Stimulated activated CD8-positive, alpha-beta memory T cell treated with anti-CD3 and anti-CD28 coated beads, Interleukin-12 subunit alpha, Interleukin-12 subunit beta, amount 100 ng/mL, for 24 hours (primary cell): ENCODE measurements around the gene C13orf46.
"Not testable (repeated sequence)": the region's sequence is repeated elsewhere in the genome, so short reads cannot be mapped to it uniquely, and the experiment has no call there.

Experiments
- DNase-seq: peaks from one replicate; pipeline ENCODE4 v3.0.0-alpha.2; 2020; ENCODE audit errors: extremely low read depth

Gene C13orf46

DNA sequence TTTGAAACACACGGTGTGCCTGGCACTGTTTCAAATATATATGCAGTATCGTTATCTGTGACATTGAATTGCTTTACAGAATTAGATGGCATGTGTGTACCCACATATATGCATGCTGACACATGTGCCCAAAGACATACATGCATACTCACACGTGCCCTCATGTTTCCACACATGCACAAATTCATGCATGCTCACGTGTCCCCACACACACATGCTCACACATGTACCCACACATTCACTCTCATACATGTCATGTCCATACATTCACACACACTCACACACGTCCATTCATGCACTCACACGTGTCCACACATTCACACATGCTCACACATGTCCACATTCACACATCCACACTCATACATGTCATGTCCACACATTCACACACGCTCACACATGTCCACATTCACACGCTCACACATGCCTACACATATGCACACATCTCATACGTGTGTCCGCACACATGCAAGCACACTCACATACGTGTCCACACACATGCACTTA lies 17.9 kb upstream of the C13orf46 start:
- DNase-seq, result no peak

DNA sequence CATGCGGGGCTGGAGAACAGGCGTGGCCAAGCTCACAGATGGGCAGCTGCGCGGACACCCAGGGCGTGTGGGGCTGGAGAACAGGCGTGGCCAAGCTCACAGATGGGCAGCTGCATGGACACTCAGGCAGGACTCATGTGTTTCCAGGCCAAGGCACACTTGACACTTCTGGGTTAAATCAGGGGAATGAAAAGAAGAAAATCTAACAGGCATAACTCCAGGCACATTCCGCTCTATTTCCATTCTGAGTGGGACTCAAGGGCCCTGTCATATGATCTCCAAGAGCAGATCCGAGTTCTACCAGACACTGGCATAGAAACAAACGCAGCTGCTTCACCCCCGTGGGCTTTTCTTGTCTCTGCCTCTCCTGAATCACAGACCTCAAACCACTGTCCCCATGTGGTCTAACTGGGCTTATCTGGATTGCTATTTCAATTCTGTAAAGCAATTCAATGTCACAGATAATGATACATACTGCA lies 17.4 kb upstream of the C13orf46 start:
- no peak for DNase-seq

DNA sequence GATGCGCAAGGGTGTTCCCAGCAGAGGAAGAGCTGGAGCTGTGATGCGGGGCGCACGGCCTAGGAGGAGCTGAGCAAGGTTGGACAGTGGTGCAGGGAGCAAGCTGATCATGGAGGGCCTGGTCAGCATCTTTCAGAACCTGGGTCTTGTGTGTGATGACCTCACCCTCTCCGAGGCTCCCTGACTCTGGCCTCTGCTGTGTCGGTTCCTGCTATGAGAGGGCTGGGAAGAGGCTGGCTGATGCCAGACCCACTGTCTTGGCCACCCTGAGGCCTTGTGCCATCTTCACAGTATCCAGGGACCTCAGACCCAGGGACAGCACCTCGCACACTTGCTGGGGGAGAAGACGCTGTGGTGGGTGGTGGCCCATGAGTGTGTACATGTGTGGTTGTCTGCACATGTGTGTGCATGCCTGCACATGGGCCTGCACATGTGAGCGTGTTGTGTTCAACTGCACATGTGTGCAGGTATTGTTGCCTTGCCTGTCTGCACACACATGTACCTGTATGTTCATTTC lies 16.5 kb upstream of the C13orf46 start:
- no peak for DNase-seq

DNA sequence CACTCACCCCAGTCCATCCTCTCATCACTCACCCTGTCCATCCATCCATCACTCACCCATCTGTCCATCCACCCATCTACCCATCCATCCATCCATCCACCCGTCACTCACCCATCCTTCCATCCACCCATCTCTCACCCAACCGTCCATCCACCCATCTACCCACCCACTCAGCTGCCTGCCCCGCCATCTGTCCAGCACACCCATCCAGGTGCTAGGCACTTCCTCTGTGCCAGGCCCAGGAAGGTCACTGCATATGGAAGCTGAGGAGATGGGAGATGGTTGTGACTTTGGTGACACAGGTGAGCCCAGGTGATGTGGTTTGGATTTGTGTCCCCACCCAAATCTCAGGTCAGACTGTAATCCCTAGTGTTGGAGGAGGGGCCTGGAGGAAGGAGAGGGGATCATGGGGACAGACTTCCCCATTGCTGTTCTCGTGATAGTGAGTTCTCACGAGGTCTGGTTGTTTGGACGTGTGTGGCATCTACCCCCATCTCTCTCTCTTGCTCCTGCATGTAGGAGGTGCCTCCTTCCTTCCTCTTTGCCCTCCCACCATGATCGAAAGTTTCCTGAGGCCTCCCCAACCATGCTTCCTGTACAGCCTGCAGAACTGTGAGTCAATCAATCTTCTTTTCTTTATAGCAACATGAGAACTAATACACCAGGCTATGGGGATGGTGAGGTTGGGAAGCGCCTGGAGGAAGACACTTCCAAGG lies 15.9 kb upstream of the C13orf46 start:
- DNase-seq, result no peak

DNA sequence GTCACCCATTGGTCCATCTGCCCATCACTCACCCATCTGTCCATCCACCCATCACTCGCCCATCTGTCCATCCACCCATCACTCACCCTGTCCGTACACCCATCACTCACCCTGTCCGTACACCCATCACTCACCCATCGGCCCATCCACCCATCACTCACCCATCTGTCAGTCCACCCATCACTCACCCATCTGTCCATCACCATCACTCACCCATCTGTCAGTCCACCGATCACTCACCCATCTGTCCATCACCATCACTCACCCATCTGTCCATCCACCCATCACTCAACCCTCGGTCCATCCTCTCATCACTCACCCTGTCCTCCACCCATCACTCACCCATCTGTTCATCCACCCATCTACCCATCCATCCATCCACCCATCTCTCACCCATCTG lies 15.0 kb upstream of the C13orf46 start:
- not testable (repeated sequence) for DNase-seq

DNA sequence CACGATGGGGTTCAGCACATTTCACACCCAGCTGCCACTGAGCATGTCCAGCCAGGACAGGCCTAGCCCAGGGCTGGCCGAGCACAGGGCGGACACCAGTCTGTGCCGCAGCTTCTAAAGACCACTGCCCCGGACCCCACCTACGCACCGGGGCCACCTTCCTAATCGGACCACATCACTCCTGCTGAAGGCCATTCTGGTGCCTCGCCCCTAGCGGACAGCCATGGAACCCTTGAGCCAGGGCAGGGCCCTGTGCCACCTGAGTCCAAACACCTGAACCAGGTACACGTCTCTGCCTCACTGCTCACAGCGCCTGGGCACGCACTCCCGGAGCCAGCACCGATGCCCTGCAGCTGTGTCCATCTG lies 8.4 kb upstream of the C13orf46 start:
- DNase-seq, result no peak

DNA sequence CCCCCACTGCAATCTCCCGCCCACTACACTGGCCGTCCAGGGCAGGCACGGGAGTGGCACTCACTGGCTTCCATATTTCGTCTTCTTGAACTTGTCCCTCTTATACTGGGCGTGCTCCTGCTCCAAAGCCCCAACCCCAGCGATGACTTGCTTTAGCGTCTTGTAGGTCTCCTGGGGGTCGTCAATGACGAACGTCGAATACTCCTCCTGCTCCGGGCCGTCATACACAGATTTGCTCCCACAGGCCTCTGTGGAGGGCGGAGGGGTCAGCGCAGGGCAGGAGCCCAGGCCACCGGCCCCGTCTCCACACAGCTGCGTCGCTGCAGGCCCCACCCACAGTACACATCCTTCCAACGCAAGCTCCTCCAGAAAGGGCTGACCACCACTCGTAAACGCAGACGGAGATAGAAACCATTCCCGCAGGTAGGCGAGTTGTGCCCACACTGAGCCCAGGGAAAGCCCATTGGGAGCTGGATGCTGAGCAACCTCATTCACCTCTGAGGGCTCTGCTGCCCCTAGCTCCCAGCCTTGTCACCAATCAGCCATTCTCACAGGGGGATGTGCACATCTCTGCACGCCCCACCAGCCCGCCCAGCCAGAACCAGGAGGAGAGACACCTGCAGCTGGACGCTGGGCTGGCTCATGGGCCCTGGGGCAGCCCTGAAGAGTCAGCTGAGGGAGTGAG lies 7.9 kb upstream of the C13orf46 start:
- no peak for DNase-seq

DNA sequence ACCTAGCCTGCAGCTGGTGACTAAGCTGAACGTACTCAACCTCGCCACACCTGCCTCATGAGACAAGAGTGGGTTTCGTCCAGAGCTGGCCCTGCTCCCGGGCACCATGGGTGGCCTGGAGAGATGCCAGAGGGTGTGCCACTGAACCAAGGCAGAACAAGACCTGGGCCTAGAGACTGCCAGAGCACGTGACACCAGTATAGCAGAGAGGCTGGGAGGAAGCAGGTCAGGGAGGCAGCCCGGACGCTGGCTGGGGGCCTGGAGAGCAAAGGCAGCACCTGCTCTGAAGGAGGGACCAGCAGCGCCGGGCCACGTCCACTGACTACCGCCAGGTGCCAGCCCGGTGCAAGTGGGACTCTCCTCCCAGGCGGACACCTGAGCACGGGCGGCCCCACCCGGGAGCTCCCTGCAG lies 7.3 kb upstream of the C13orf46 start:
- DNase-seq, result no peak

DNA sequence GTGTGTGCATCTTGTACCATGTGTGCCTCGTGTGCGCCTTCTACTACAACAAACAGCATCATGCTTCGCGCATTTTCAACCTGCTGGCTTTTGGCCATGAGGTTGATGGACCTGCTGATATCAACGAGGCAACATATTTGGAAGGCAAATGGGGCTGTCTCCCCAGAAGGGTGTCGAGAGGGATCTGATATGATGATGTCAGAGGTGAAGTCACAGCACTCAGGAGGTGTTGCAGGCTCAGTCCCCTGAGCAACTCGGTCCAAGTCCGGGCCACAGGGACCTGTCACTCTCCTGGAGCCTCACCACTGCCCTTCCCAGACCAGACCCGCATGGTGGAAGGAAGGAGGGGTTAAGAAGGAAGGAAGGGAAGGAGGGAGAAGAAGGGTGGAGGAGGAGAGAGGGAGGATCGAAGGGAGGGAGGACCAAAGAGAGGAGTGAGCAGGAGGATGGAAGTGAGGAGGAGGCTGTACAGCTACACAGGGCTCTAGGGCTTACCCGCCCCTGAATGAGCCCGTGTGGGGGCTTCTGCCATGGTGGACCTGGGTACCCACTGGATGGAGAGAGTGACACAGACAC lies 6.7 kb upstream of the C13orf46 start:
- no peak for DNase-seq

DNA sequence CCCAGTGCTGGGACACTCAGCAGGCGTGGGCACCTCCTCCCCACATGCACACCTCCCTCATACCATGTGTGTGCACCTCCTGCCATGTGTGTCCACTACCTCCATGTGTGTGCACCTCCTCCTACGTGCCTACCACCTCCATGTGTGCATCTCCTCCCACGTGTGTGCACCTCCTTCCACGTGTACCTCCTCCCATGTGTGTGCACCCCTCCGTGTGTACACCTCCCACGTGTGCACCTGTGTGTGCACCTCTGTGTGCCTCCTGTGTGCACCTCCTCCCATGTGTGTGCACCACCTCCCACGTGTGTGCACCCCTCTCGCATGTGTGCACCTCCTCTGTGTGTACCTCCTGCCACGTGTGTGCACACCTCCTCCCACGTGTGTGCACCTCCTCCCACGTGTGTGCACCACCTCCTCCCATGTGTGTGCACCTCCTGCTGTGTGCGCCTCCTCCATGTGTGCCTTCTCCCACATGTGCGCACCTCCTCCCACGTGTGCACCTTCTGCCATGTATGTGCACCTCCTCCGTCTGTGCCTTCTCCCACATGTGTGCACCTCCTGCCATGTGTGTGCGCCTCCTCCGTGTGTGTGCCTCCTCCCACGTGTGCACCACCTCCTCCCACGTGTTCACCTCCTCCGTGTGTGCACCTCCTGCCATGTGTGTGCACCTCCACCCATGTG lies 6.1 kb upstream of the C13orf46 start:
- DNase-seq, result no peak

DNA sequence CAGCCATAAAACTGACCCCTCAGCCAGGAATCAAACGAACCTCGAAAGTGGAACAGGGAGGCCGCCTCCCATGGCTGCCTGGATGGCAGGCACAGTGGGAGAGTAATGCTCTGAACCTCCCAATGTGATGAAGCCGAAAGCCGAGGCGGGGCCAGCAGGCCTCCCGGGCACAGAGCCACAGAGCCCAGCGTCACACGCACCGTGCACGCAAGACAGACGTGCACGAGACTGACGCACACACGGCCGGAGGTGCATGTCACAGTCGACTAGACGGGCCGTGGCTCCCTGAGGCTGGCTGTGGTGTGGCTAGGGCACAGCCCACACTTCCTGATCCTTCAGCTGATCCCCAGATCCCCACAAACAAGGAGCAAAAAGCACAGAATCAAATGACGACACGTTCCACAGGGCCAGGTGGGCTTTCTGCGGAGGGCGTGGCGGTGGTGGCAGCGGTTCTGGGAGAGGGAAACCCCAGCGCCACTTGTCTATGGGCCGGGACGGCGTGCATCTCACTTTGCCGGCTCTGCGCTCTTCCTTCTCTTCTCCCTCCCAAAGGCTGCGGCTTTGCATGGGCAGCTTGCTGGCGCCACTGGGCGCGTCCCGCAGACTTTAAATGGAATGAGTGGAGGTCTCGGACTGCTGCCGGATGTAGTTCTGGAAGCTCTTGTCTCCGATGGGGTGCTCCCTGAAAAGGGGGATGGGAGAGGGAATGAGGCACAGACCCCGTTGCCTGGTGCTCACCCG lies 5.0 kb upstream of the C13orf46 start:
- DNase-seq, result no peak

DNA sequence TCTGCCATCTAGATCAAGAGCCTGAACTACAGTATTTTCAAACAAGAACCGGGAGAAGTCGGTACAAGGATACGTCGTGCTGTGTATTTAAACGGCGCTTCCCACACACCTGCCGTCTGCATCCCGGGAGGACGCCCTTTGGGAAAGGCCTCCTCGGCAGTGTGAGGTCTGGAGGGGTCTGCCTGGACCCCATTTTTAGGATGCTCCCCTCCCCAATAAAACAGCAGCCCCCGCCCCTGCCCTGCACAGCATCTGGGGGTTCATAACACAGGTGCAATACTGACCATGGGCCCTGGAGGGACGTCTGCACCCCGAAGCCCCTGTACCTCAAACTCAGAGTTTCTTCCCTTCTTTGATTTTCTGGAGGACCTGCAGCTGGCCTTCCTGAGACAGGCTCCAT lies 4.1 kb upstream of the C13orf46 start:
- no peak for DNase-seq

DNA sequence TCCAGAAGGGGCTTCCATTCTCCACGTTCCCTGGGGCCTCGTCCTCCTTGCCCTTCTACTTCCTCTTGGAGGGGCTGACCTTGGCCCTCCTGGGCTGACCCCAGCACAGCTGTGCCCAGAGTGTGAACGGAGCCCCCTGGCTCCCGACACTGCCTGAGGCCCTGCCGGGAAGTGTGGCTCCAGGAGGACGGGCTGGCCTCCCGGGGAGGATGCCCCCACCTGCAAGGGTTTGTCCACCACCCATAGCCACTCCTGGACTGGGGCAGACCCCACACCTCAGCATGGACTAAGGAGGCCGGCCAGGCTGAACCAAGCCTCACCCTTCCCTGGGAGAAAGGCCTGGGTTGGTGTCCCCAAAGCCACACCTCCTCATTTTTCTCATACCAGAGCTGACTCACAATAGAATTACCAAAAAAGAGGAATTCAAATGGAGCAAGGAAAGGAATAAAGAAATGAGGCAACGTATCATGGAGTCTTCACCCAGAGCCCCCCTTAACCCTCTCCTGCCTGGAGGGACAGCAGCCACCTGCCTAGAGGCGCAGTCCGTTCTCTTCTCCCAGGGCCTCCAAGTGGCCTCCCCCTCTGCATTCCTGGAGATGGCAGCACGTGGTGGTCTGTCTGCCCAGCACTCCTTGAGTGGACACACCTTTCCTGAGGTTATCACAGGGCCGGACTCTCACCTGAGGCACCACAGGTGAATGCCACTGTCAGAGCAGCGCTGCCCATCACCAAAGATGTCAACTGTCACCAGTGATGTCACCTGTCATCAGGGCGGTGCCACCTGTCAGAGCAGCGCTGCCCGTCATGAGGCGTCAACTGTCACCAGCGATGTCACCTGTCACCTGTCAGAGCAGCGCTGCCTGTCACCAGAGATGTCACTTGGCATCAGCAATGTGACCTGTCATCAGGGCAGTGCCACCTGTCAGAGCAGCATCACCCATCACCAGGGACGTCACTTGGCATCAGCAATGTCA lies 3.1 kb upstream of the C13orf46 start:
- DNase-seq, result no peak

DNA sequence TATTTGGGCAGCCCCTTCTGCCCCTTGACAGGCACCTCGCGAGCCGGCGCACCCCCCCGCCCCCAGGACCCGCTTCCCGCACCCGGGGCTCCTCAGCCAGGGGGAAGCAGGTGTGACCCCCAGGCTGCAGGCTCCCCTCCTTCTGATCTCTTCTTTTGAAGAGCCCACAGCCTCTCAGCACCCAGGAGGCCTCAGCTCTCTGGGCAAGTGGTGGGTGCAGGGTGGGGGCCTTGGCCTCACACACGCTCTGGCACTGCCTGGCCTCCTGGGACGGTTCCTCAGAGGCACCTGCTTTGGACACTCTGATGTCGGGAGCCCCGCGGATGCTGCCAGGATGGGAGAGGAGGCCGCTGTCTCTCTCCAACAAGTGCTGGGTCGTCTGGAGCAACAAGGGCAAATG lies 1.5 kb upstream of the C13orf46 start:
- no peak for DNase-seq

DNA sequence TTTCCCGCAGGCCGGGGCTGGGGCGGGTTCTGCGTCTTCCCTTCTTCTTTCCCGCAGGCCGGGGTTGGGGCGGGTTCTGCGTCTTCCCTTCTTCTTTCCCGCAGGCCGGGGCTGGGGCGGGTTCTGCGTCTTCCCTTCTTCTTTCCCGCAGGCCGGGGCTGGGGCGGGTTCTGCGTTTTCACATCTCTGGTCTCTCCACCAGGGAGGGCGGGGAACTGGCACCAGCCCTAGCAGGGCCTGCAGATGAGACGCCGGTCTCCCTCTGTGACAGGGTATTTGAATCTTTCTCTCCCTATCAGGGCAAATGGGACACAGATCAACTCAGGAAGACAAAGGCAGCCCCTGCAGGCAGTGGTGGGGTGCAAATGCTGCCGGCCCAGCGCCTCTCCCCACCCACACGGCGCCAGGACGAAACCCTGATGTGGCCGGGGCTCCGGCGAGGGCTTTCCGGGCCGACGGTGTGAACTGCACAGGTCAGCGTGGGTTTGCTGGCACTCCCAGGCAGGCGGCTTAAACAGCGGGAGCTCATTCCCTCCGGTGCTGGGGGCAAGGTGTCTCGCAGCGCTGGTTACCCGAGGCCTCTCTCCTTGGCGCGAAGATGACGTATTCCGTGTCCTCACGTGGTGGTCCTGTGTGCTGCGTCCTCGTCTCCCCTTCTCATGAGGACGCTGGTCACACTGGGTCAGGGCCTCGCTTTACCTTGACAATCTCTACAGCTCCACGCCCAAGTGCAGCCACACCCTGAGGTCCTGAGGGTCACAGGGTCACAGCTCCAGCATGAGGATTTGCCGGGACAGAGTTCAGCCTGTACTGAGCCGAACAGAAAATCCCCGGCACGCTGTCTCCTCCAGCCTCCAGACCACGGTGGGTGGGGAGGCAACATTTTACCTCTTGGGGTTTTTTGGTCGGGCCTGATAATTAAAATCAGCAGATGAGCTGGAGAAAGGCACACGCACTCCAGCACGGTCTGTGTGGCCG lies 717 bp upstream of the C13orf46 start:
- DNase-seq, result no peak

DNA sequence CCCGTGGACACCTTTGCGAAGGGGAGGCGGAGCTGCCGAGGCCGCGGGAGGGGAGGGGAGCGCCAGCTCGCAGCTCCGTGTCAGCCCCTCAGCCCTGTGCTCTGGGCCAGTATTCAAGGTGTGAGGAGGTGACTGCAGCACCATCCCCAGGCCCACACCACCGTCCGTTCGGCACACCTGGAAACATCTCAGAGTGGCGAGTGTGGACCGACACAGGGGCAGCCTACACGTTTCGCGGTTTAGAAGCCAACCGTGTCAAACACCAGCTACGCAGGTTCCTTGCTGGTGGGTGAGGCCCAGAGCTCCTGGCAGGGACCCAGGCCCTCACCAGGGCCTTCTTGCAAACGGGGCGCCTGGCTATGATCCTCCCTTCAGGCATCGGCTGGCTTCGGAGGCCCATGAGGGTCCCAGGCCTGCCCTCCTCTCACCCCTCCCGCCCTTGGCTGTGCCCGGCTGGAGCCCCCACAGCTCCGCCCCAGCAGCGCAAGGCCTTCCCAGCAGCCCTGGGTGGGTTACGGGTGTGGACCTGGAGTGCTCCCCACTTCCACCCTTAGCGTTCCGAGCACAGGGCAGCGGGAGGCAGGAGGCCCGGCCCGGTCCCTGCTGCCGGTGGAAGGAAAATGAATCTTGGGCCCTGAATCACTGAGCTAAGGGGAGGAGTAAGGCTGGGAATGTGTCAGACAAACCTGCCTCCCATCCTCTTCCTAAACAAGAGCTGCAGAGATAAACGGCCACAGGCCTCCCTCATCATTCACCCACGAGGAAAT lies 1.2 kb downstream of the C13orf46 start:
- no peak for DNase-seq

DNA sequence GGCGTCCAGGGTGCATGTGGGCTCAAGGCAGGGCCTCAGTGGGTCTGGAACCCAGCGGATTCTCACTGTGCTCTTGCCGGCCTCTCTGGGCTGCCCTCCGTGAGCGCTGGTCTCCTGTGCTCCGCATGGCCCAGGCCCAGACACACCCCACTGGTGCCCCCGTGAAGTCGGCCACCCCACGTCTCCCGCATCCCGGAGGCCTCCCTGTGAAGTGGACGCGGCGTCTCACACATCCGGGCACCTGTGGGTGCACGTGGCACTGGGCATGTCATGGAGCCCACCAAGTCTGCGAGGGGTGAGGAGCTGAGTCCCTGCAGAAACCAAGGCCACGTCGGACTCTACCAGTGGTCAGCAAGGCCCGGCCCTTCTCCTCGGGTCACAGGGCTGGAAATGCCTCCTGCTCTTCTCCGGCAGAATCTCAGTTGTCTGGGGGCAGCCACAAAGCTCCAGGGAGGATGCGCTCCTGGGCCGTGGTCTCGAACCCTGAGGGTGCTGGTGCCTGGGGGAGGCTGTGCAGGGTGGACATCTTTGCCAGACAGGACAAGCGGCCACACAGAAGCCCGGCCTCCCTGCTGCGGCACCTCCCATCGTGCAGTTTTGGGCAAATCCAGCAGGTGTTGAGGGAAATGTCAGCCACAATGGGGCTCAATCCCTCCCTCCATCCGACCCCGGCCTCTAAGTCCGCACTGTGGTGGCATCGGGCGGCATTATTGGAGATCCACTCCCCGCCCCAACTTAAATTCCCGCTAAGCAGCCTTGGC lies 2.2 kb downstream of the C13orf46 start:
- DNase-seq, result no peak
